ENCODE measurements around the gene PGPEP1. TPM values are rescaled to one million over a fixed set of nuclear protein-coding genes. Genes with fewer than 3 reads are reported as not detected.
A peak's percentile ranks its signal among the peaks of the same experiment; 100 is the strongest.

The PGPEP1 gene
- total RNA-seq, 1 experiment from 2014 or later = 25.6 TPM

- H3K4me3 ChIP-seq (ENCODE audit: low read depth, low read length) = no peak overlapping the region
- intact Hi-C loops (cut with micrococcal nuclease; ENCODE audit: unreplicated experiment) = no loop called here
- ChIA-PET CTCF (interaction anchor here (1.6 kb wide), 1 partner anchor 48 kb away, joined by 3 read pairs; no protein-coding TSS in a partner anchor), POLR2A (no interaction called here)
- BruUV-seq (replicated peaks) = no TSS peak
- no peaks in the 10 kb centered on the region for H3K36me3 ChIP-seq (ENCODE audit: control insufficient read depth, insufficient read depth, low read length)
- H3K4me3 Mint-ChIP-seq (ENCODE audit: unreplicated experiment) = no peak overlapping the region
- H3K36me3 Mint-ChIP-seq (ENCODE audit: insufficient read depth, unreplicated experiment) = peaks cover 20% of the 10 kb centered on the region
- no peak overlapping the region for H3K27ac Mint-ChIP-seq (ENCODE audit: unreplicated experiment)
- H3K4me1 ChIP-seq = peaks cover 11% of the 10 kb centered on the region
- H3K9me3 Mint-ChIP-seq (ENCODE audit: unreplicated experiment) = no peaks in the 10 kb centered on the region
- TF ChIP-seq, protein P1, sequence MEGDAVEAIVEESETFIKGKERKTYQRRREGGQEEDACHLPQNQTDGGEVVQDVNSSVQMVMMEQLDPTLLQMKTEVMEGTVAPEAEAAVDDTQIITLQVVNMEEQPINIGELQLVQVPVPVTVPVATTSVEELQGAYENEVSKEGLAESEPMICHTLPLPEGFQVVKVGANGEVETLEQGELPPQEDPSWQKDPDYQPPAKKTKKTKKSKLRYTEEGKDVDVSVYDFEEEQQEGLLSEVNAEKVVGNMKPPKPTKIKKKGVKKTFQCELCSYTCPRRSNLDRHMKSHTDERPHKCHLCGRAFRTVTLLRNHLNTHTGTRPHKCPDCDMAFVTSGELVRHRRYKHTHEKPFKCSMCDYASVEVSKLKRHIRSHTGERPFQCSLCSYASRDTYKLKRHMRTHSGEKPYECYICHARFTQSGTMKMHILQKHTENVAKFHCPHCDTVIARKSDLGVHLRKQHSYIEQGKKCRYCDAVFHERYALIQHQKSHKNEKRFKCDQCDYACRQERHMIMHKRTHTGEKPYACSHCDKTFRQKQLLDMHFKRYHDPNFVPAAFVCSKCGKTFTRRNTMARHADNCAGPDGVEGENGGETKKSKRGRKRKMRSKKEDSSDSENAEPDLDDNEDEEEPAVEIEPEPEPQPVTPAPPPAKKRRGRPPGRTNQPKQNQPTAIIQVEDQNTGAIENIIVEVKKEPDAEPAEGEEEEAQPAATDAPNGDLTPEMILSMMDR (IDR thresholded peaks at IDR 0.05; ENCODE audit: insufficient read depth in 1 of 2, low read depth in 1 of 2, low read length in 1 of 2, severe bottlenecking in 1 of 2, unreplicated experiment in 1 of 2) = no peak
- H3K27me3 ChIP-seq (replicated peaks; ENCODE audit: control insufficient read depth, insufficient read depth, low read length) = no peaks in the 10 kb centered on the region
- no peaks in the 10 kb centered on the region for H3K27me3 Mint-ChIP-seq (ENCODE audit: insufficient read depth, unreplicated experiment)
- H3K4me1 Mint-ChIP-seq (ENCODE audit: low read depth, unreplicated experiment) = peaks cover 25% of the 10 kb centered on the region
- no peaks in the 10 kb centered on the region for H3K9me3 ChIP-seq
- no peak for DNase-seq
Measured at GRCh38 chr19:18326772-18327171, 13.6 kb upstream of the PGPEP1 start.

GRCh38 chr19:18328340-18329034 lies 11.9 kb upstream of the PGPEP1 start:
- Mint-ChIP-seq H3K4me1 (ENCODE audit: low read depth, unreplicated experiment) (peaks cover 12% of the 10 kb centered on the region), H3K4me3 (ENCODE audit: unreplicated experiment) (peak overlapping the region; percentile 71), H3K36me3 (ENCODE audit: insufficient read depth, unreplicated experiment) (peaks cover 7% of the 10 kb centered on the region), H3K27me3 (ENCODE audit: insufficient read depth, unreplicated experiment) (no peaks in the 10 kb centered on the region), H3K27ac (ENCODE audit: unreplicated experiment) (peak overlapping the region; percentile 74), H3K9me3 (ENCODE audit: unreplicated experiment) (no peaks in the 10 kb centered on the region)
- CTCF ChIA-PET = interaction anchor here (0.6 to 2.5 kb wide), 27 partner anchors 8 to 396 kb away, joined by 3 to 155 read pairs (median 6); partner anchors contain the start of genes CCDC124, GDF15, JUND and MPV17L2
- TF ChIP-seq, protein P1 (IDR thresholded peaks at IDR 0.05; ENCODE audit: insufficient read depth in 1 of 2, low read depth in 1 of 2, low read length in 1 of 2, severe bottlenecking in 1 of 2, unreplicated experiment in 1 of 2) = peak; percentile 84 to 85
- Histone ChIP-seq H3K4me3 (ENCODE audit: low read depth, low read length) (peak overlapping the region; percentile 35), H3K9me3 (no peaks in the 10 kb centered on the region), H3K27me3 (replicated peaks; ENCODE audit: control insufficient read depth, insufficient read depth, low read length) (no peaks in the 10 kb centered on the region), H3K36me3 (ENCODE audit: control insufficient read depth, insufficient read depth, low read length) (no peaks in the 10 kb centered on the region), H3K4me1 (peaks cover 7% of the 10 kb centered on the region; the same call in 1 of the 2 replicates)
- intact Hi-C loops (cut with micrococcal nuclease; ENCODE audit: unreplicated experiment) = loop anchor here (1.0 to 2.0 kb wide), 2 partner anchors 49 to 136 kb away; partner anchors contain the start of gene MPV17L2
- BruUV-seq (replicated peaks) = no TSS peak
- DNase-seq = peak; percentile 92 to 94
- POLR2A ChIA-PET = interaction anchor here (0.5 to 2.0 kb wide), 14 partner anchors 12 to 469 kb away, joined by 3 to 120 read pairs (median 4); partner anchors contain the start of genes GDF15, JUND and PGPEP1

DNA sequence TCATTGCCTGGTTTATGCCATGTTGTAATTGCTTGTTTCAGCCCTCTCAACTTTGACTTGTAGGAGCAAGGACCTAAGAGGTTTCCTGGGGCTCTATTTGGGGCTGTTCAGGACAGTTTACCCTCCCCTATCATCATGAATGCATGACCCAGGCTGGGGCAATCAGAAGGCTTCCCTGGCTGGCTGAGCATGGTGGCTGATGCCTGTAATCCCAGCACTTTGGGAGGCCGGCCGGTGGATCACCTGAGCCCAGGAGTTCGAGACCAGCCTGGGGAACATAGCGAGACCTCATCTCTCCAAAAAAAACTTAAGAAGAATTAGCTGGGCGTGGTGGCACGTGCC lies 11.4 kb upstream of the PGPEP1 start:
- POLR2A ChIA-PET = interaction anchor here (0.5 to 2.0 kb wide), 13 partner anchors 11 to 470 kb away, joined by 3 to 120 read pairs (median 4); partner anchors contain the start of genes GDF15, JUND and PGPEP1
- DNase-seq = no peak
- TSS peak; percentile 92 for BruUV-seq (replicated peaks)
- H3K4me1 Mint-ChIP-seq (ENCODE audit: low read depth, unreplicated experiment) = peaks cover 12% of the 10 kb centered on the region
- Histone ChIP-seq H3K4me3 (ENCODE audit: low read depth, low read length) (peak overlapping the region; percentile 35), H3K4me1 (peaks cover 7% of the 10 kb centered on the region; the same call in 1 of the 2 replicates), H3K36me3 (ENCODE audit: control insufficient read depth, insufficient read depth, low read length) (no peaks in the 10 kb centered on the region), H3K9me3 (no peaks in the 10 kb centered on the region), H3K27me3 (replicated peaks; ENCODE audit: control insufficient read depth, insufficient read depth, low read length) (no peaks in the 10 kb centered on the region)
- H3K4me3 Mint-ChIP-seq (ENCODE audit: unreplicated experiment) = peak overlapping the region; percentile 71
- TF ChIP-seq, protein P1 (IDR thresholded peaks at IDR 0.05; ENCODE audit: insufficient read depth in 1 of 2, low read depth in 1 of 2, low read length in 1 of 2, severe bottlenecking in 1 of 2, unreplicated experiment in 1 of 2) = no peak
- H3K27me3 Mint-ChIP-seq (ENCODE audit: insufficient read depth, unreplicated experiment) = no peaks in the 10 kb centered on the region
- H3K36me3 Mint-ChIP-seq (ENCODE audit: insufficient read depth, unreplicated experiment) = peaks cover 5% of the 10 kb centered on the region
- no peaks in the 10 kb centered on the region for H3K9me3 Mint-ChIP-seq (ENCODE audit: unreplicated experiment)
- intact Hi-C loops (cut with micrococcal nuclease; ENCODE audit: unreplicated experiment) = loop anchor here (2.0 kb wide), 1 partner anchor 136 kb away; the partner anchor contains the start of gene MPV17L2
- CTCF ChIA-PET = interaction anchor here (0.6 to 2.5 kb wide), 28 partner anchors 9 to 396 kb away, joined by 3 to 155 read pairs (median 6); partner anchors contain the start of genes CCDC124, GDF15, JUND and MPV17L2
- peak overlapping the region; percentile 74 for H3K27ac Mint-ChIP-seq (ENCODE audit: unreplicated experiment)

Data from Caco-2 (cell line).